CD4-positive, alpha-beta T cell treated with Interleukin-4 for 4 hours (primary cell): ENCODE results near the gene SHPK.

Experiments
- DNase-seq: peaks from one replicate; pipeline ENCODE4 v3.0.0-alpha.2; 2020

SHPK gene, protein sequence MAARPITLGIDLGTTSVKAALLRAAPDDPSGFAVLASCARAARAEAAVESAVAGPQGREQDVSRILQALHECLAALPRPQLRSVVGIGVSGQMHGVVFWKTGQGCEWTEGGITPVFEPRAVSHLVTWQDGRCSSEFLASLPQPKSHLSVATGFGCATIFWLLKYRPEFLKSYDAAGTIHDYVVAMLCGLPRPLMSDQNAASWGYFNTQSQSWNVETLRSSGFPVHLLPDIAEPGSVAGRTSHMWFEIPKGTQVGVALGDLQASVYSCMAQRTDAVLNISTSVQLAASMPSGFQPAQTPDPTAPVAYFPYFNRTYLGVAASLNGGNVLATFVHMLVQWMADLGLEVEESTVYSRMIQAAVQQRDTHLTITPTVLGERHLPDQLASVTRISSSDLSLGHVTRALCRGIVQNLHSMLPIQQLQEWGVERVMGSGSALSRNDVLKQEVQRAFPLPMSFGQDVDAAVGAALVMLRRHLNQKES

DNA sequence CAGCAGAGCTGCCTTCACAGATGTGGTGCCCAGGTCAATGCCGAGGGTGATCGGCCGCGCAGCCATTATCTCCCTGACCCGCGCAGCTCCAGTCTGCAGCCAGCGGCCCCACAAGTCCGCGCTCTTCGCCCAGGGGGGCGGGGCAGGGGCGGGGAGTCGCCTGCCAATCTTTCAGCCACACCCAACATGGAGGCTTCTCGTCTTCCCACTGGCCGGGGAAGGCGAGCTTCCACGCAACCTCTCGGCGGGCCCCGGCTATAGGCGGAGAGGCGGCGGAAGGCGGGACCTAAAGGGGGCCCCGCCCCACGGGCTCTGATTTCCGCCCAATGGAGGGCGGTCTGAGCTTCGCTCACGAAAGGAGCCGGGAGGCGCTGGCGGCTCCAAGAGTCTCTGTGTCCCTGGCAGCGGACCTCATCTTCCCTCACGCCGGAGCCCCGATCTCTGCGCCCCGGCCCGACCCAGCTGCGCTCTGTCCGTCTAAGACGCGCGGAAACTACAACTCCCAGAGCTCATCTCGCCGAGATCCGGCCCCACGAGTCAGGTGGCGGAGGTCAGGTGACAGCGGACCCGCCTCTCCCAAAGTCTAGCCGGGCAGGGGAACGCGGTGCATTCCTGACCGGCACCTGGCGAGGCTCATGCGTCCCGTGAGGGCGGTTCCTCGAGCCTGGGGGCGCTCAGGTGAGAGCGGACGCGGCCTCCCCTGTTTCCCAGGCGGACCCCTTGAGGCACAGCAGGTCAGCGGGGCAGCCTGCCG lies at the start of gene SHPK, which contains the start of gene CTNS:
TSS of gene SHPK (minus strand) at position 97 of the 754 bp plus-strand sequence. CDS start at position 66, 31 bp downstream.
TSS of gene CTNS (plus strand) at position 607 of the 754 bp plus-strand sequence. CDS start 3,447 bp downstream, outside the sequence.
- peak; percentile 93 for DNase-seq

DNA sequence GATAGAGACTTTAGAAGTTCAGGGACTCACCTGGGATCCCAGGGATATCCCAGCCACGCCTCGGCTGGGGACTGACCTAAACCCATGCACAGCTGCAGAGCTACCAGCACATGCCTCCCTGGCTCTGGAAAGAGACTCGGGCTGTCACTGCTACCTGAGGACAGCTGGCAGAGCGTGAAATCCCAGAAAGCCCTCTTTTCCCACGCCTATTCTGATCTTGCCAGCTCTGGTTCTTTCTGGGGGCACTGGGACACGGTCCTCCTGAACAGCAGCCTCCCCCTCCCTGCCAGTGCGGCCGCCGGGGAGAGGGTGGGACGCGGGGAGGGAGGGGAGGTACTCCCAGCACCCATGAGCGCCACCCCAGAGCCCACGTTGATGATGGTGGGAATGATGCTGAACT lies 49.1 kb upstream of the SHPK start:
- no peak for DNase-seq

DNA sequence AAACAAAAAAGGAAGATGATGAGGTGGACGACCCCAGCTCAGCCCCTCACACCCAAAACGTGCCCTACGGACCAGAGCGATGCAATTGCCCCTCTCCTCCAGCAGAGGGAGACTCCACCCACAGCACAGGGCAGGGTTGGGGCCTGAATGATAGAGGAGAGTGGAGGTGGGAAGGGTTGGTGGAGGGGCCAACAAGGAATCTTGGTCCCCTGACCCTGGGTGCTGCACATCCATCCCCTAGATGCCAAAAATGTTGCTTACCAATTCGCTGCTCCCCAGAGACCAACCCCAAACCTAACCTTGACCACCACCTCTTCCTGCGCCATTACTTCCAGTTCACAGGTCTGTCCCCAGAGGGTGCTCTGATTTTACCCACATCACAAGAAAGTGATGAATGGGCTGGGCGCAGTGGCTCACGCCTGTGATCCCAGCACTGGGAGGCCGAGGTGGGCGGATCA lies 47.0 kb upstream of the SHPK start:
- DNase-seq: peak; percentile 51

DNA sequence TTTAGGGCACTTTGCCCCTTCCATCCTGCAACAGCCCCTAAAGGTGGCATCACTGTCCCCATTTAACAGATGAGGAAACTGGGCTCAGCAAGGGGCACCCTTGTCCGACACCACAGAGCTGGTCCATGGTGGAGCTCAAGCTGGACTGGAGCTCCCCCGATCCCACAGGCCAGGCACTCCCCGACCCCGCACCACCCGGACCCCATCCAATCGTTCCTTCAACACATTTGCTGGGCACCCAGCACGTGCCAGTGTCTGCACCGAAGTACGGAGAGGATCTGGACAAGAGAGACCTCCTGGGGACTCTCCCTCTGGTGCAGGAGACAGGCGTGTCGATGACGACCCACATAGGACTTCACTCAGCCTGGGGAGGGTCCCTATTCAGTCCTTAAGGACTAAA lies 46.0 kb upstream of the SHPK start:
- no peak for DNase-seq

DNA sequence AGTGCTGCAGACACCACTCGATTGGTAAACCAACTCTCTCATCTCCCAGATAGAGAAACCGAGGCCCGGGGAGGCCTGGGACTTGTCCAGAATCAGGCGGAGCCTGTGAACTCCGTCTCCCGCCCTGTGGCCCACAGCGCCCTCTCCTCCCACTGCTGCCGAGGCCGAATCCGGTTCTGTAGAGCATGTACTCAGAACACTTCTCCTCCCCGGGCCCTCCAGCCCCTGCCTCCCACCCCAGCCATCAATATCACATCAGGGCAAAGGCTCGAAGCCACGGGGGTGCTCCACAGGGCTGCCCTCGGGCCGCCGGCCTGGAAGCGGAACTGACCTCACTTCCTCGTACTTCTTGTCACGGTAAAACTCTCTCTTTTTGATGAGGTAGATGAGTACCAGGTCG lies 45.5 kb upstream of the SHPK start:
- DNase-seq: no peak

DNA sequence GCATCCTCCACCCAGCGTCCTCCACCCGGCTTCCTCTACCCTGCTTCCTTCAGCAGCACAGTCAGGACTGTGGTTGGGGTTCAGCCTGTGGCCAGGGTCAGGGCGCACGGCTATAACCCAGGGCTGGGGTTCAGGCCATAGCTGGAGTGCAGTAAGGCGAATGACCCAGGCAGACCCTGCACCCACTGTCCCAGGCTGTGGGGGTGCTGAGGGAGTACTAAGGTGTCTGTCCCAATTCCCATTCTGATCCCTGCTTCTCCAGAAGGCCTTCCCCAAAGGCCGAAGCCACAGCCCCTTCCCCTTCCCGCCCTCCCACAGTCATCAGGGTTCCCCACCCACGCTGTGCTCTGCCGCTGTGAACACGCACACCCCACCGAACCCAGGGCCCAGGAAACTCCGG lies 45.0 kb upstream of the SHPK start:
- DNase-seq: no peak

DNA sequence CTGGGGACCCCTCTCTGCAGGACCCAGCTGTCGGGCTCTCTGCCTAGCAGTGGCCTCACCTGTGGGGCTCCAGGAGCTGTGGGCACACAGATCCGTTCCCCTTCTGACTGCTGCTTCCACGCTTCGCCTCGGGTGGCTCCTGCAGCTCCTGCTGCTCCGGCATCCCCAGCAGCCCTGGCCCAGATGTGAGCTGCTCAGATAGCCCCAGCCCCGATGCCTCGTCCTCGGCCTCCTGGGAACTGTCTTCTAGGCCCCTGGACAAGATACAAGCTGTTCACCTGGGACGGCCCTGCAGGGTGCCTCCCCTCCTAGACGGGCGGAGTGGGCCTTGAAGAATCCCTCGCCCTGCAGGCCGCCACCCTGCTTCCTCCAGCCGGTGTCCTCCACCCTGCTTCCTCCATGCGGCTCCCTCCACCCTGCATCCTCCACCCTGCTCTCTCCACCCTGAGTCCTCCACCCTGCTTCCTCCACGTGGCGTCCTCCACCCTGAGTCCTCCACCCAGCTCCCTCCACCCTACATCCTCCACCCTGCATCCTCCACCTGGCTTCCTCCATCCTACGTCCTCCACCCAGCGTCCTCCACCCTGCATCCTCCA lies 43.6 kb upstream of the SHPK start:
- no peak for DNase-seq

DNA sequence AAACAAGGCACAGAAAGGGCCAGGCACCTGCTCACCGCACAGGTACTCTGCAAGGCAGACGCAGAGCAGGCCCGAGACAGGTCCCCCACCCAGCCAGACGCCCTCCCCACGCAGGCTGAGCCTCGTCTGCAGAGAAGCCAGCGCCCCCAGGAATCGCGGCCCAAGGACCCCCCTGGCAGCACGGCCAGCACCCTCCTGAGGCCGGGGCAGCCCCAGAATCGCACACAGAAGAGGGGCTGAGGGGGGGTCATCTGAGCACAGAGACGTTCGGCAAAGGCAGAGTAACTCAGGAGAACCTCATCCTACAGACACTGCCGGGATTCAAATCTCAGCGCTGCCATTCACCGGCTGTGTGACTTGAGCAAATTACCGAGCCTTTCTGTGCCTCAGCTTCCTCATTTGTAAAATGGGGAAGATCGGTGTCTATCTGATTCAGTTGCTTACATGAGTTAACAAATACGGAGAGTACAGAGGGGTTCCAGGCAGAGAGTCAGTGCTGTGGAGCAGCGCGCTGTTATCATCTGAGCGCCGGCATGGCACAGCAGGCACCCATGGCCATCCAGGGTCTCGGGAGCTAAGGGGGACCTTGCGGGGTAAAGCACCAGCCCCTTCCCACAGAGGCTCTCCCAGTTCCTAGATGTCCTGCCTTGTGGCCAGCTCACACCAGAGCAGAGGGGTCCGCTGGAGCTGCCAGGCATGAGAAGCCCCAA lies 42.9 kb upstream of the SHPK start:
- DNase-seq: no peak

DNA sequence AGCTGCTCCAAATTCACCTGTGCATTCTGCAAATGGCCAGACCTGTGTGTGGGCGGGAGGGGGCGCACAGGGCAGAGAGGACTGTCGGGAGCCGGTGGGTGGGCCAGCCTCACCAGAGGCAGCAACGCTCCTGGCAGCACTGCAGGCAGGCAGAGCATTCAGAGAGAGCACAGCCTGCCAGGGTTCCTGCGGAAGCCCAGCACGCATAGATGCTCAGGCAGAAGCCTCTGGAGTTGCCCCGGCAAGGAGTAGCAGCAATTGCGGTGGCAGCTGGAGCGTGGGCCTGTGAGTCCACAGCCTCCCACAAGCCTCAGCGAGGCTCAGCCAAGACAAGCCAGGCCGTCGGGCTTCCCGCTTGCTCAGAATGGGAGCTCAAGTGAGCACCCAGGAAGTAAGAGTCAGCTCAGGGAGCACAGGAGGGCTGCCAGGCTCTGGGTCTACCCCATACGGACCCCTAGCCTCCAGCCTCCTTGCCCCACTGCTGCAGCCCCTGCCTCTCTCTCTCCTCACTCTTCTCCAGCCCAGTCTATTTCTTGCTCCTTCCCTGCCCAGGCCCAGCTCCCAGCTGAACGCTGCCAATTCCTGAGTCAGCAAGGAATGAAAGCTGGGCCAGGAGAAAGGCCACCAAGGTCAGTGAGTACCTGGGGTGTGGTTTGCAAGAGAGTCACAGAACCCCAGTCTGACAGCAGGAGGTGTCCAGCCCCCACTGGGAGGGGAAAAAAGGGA lies 42.2 kb upstream of the SHPK start:
- no peak for DNase-seq

DNA sequence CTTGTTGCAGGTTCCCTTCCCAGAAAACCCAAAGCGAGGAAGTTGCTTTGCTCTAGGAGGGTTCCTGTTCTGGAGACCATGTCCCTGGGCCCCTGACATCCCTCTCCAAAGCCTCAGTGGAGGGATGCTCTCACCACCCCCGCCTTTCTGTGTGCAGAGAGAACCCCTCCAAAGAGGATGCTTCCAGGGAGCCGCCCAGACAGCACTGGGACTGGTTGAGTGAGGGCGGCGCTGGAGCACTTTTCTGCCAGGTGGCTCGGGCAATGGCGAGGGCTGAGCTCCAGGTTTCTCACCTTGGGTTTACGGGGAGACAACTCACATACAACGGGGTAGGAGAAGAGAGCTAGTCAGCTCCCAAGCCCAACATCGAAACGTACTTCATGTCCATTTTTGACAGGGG lies 39.8 kb upstream of the SHPK start:
- no peak for DNase-seq

DNA sequence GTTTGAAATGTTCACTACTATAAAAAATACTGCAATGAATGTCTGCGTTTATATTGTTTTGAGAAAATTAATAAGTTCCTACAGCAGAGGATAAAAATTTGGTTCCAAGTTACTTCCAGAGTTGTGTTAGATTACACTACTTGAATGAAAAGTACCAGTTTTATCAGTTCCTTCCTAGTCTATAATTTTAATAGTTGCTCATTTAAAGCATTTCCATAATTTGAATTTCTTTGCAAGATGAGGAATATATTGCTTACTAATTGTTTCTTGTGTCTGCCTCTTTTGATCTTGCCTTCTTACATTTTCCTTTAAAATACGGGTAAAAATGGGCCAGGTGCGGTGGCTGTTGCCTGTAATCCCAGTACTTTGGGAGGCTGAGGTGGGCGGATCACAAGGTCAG lies 36.5 kb upstream of the SHPK start:
- DNase-seq: no peak

DNA sequence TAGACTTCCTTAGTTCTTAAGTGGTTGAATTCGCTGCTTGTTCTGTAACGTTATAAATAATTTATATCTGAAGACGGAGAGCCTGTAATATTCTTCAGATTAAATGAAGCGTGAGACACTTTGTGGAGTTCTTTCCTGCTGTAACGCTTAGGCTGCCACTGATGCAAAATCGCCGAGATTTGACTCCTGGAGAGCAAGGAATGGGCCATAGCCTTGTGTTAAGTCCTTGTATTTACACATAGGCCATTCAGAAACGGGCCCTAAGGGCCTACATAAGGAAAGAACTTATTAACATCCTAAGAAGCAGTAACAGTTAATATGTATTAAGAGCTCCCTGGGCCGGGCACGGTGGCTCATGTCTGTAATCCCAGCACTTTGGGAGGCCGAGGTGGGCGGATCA lies 33.5 kb upstream of the SHPK start:
- no peak for DNase-seq

DNA sequence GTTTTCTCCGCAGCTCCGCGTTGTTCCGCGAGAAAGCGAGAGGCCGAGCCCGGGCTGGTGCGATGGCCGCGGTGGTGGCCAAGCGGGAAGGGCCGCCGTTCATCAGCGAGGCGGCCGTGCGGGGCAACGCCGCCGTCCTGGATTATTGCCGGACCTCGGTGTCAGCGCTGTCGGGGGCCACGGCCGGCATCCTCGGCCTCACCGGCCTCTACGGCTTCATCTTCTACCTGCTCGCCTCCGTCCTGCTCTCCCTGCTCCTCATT lies 33.0 kb upstream of the SHPK start:
- DNase-seq: no peak

DNA sequence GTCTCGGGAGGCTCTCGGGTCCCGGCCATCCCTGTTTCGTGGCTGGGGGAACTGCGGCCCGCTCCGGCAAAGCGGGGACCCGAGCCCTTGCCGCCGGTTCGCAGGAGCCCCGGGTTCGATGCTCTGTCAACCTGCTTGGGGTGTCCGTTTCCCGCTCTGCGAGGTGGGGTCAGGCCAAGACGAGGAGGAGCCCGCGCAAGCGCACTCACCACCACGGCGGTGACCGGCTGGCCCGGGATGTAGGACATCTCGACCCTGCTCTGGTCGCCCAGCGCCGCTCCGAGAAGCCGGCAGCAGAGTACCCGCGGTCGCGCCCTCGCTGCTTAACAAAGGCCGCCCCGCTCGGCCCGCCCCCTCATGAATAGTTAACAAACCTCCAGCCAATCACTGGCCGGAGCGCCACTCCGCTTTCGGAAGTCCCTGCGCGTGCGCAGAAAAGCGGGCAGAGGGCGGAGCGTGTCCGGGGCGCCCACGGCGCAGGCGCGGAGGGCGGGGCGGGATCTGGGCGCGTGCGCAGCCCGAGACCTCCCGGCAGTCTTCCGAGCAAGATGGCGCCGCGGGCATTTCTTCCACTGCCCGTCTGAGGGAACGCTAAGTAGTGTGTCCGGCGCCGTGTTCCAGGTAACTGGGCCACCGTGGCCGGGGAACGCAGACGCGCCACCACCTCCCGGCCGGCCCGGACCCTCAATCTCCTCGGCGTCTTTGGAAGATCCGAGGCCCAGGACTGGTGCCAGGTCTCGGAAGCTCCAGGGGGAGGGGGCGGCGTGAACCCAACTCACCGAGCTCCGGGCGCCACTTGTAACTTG lies 32.4 kb upstream of the SHPK start, which contains the start of the genes EMC6 and TAX1BP3:
TSS of gene EMC6 (plus strand) at position 534 of the 806 bp plus-strand sequence. CDS start 335 bp downstream, outside the sequence.
TSS of gene TAX1BP3 (minus strand) at position 300 of the 806 bp plus-strand sequence. CDS start at position 248, 52 bp downstream.
- DNase-seq: peak; percentile 96

DNA sequence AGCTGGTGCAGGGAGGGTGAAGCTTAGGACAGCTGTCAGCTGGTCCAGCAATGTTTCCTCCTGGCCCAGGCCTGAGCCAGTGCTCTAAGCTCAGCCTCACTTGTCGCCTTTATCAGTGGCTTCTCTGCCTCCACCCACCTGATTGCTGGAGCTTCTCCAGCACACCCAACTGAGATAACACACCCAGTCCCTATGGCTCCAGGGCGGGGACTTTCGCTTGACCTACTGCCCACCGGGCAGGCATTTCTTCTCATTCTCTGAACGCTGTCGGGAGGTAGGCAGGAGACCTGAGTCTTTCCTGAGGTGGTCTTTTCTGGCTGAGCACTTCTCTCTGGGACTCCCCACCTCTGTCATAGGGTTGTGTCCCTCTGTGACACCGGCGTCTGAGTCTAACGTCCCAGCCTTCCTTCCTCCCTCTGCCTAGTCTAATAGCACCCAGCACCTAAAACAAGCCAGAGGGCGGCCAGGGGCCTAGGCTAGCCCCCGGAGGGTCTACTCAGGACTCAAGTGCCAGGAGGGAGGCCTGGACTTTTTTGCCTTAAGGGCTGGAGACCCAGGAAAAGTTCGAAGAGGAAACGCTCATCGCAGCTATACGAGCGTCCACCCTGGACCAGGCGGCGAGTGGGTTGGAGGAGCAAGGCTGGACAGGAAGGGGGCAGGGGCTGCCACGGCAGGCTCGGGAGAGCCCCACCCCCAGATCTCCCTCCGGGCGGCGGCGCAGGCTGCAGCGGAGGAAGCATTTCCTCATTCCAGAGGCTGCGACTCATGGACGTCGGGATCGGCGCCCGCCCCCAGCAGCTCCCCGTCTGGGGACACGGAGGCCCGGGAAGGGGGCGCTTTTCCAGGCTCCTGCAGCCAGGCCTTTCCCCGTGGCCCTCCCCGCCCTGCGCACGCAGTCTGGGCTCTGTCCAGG lies 31.6 kb upstream of the SHPK start:
- no peak for DNase-seq

DNA sequence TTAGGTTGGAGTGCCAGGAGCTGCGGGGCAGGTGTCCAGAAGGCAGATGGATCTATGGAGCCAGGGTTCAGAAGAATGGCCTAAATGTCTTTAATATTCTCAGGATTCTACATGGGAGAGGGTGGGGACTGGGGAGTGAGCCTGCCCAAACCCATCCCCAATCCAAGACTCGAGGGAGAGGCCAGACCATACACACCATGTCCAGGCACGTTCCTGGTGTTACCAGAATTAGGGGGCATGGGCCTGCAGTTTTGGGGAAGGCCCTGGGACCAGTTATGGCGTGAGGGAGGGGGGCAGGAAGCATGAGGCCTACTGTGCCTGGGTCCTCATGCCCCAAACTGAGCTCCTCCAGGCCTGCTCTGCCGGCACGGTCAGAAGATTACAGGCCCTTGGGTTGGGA lies 30.5 kb upstream of the SHPK start:
- DNase-seq: no peak

DNA sequence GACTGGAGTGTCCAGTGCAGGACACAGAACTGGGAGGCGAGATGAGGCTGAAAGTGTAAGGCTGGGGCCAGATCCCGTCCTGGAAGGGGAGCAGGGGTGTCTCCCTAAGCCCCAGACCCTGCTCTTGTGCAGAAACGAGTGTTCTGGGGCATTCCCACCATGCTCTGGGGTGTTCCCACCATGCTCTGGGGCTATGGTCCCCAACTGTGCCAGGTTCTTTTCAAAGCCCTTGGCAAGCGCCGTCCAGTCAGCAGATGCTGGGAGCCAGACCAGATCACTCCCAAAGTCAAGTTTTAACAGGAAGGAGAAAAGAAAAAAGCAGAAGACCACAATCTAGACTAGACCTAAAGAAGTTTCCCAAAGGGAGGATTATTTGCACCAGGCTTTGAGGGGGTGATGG lies 29.8 kb upstream of the SHPK start:
- no peak for DNase-seq

DNA sequence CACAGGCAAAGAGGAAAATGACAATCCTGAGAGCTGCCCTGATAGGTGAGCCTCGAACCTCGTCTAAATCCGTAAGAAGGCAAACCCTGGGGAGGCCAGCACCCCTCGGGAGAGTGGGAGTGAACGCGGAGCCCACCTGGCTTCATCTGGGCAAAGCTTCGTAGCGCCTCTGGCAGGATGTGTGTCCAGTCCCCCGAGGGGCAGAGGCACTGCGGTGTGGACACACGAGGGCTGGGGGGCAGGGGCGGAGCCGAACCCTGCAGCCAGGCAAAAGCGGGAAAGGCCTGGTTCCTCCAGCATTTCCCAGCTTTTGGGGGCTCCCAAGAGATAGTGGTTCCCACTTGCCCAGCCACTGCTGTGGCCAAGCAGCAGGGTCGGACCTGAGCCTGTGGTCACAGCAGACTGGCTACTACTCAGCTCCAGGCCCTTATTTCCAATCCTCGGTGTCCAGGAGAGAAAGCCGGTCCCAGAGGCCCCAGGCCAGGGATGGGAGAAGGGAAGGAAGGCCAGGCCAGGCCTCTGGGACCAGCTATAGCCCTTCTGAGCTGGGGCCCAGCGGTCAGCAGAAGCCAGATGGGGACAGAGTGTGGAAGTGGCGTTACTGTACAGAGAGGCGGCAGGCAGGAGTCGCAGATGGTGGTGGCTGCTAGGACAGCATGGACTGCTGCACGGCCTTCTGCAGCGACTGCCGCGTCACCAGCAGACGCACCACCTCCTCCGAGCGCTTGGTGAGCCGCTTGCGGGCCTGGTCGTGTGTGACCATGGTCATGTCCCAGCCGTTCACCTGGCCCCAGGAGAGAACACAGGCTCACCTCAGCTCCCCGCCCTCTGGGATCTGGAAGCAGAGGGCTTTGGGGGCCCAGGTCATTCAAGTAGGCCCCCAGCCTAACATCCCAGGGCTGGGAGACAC lies 27.3 kb upstream of the SHPK start:
- DNase-seq: no peak

DNA sequence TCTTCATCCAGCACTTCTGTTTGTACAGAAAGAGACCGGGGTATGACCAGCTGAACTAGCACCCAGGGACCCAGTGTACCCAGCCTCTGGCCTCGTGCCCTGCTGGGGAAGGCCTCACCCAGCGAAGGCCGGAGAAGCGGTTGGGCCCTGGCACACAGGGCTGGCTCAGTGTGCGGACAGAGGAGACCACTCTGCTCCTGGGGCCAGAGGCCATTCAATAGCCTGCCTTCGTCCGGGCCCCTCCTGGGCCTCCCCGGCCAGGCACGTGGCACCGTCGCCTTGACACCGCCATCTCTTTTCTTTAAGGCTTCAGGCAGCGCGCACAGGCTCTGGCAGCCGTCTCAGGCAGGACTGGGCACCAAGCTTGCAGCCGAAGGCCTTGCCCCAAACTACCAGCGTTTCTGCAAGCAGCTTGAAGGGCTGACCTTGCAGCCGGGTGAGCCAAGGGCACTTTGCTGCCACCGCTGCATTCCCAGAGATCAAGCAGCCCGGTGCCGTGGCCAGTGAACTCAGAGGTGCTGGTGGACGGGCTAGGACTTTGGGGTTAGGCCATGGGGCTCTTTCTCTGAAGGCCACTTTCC lies 24.4 kb upstream of the SHPK start:
- no peak for DNase-seq
